Calu3 (cell line): ENCODE data around the gene TSSK1B. TPM values are rescaled to one million over a fixed set of nuclear protein-coding genes. Genes with fewer than 3 reads are reported as not detected.

Experiments
- BruUV-seq: library from RNA; stranded (reverse); fragments of 400-500 nt; replicated peaks from 2 replicates; lab custom pipeline; 2021; lab: Mats Ljungman, UMichigan
- CTCF ChIA-PET: fragments of 300-600 bp; sonication (Branson Sonifier 250); formaldehyde crosslinking; loops from one replicate; lab custom pipeline; 2022; ENCODE audit warnings: antibody characterized with exemption; lab: Charles Lee
- DNase-seq: peaks from one replicate; pipeline ENCODE4 v3.0.0; 2022
- H3K27ac Mint-ChIP-seq: one replicate; pipeline ENCODE4 v1.8.0; 2022; ENCODE audit warnings: mixed read lengths; ENCODE audit not compliant: unreplicated experiment
- H3K27me3 Mint-ChIP-seq: one replicate; pipeline ENCODE4 v1.8.0; 2022; ENCODE audit warnings: mixed read lengths; ENCODE audit not compliant: unreplicated experiment
- H3K36me3 Mint-ChIP-seq: one replicate; pipeline ENCODE4 v1.8.0; 2022; ENCODE audit warnings: mild to moderate bottlenecking, moderate library complexity, mixed read lengths; ENCODE audit not compliant: insufficient read depth, unreplicated experiment
- H3K4me1 Mint-ChIP-seq: one replicate; pipeline ENCODE4 v1.8.0; 2022; ENCODE audit warnings: mild to moderate bottlenecking, low read depth, mixed read lengths; ENCODE audit not compliant: unreplicated experiment
- H3K4me3 Mint-ChIP-seq: one replicate; pipeline ENCODE4 v1.8.0; 2022; ENCODE audit warnings: mild to moderate bottlenecking, low read depth, moderate library complexity, mixed read lengths; ENCODE audit not compliant: unreplicated experiment
- H3K9me3 Mint-ChIP-seq: one replicate; pipeline ENCODE4 v1.8.0; 2022; ENCODE audit warnings: low read depth, mixed read lengths; ENCODE audit not compliant: unreplicated experiment
- intact Hi-C: fragments of 100-400 bp; cut with micrococcal nuclease; formaldehyde crosslinking; loops from one replicate; pipeline ENCODE4 v1.10.0; 2022; ENCODE audit not compliant: unreplicated experiment
- total RNA-seq: library from RNA; stranded (reverse); gene quantifications from 2 replicates; pipeline ENCODE4 v1.2.3, GENCODE V29; 2022
- TF ChIP-seq, protein P1 (sequence below): fragments of 200-600 bp; IDR thresholded peaks from one replicate; pipeline ENCODE4 v1.8.0; 2022; ENCODE audit warnings: antibody characterized with exemption; ENCODE audit not compliant: unreplicated experiment

TSSK1B gene
- total RNA-seq, 1 experiment from 2014 or later: not detected

DNA sequence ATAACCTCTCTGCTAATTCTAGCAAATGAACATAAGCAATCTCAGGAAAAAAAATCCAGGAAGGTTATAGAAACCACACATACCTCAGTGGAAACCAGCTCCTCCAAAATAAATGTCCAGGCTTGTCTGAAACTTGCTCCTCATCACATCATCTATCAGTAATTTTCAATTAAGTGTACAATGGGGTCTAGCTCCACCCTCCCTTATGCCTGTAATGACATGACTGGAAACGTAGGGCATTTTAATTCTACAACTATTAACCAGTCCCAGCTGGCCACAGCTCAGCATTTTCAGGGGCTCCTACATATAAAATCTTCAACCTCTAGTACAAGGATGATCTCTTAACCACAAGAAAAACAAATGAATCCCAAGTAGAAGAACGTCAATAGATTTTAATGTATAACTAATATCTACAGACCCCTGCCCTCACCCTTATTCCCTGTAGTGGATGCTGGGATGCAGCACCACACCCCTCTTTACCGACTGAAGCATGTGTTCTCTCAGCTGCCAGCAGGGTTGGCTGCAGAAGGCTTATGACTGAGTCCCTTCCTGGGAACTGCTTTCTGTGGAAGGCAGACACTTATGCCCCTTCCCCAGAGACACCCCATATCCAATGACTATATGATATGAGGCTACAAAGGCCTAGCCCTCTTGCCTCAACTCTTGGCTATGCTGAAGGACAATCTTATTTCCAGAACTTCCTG is 6.8 kb downstream of the TSSK1B start:
- CTCF ChIA-PET: no interaction called here
- DNase-seq: no peak
- TF ChIP-seq, protein P1, sequence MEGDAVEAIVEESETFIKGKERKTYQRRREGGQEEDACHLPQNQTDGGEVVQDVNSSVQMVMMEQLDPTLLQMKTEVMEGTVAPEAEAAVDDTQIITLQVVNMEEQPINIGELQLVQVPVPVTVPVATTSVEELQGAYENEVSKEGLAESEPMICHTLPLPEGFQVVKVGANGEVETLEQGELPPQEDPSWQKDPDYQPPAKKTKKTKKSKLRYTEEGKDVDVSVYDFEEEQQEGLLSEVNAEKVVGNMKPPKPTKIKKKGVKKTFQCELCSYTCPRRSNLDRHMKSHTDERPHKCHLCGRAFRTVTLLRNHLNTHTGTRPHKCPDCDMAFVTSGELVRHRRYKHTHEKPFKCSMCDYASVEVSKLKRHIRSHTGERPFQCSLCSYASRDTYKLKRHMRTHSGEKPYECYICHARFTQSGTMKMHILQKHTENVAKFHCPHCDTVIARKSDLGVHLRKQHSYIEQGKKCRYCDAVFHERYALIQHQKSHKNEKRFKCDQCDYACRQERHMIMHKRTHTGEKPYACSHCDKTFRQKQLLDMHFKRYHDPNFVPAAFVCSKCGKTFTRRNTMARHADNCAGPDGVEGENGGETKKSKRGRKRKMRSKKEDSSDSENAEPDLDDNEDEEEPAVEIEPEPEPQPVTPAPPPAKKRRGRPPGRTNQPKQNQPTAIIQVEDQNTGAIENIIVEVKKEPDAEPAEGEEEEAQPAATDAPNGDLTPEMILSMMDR: no peak
- H3K4me1 Mint-ChIP-seq: no peaks in the 10 kb centered on the region
- no TSS peak for BruUV-seq
- H3K27me3 Mint-ChIP-seq: no peaks in the 10 kb centered on the region
- no peaks in the 10 kb centered on the region for H3K9me3 Mint-ChIP-seq
- H3K36me3 Mint-ChIP-seq: no peaks in the 10 kb centered on the region
- intact Hi-C loops: no loop called here
- H3K27ac Mint-ChIP-seq: no peak overlapping the region
- no peak overlapping the region for H3K4me3 Mint-ChIP-seq

DNA sequence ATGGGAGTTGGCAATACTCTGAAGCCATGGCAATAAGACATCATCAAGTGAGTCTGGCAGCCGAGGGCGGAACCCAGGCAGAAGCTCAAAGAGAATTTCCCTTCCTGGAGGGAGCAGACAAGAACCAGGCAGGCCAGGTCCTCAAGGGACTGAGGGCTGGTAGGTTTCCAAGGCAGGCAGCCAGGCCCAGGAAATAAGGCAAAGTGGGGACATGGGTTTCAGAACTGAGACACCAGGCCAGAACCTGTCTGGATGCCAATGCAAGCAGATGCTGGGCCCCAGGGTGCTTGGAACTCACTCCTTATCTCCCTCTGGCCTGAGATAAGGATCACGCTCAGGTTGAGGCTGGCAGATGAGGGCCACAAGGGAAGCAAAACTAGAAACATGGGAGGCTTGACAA is 8.9 kb downstream of the TSSK1B start:
- no TSS peak for BruUV-seq
- DNase-seq: no peak
- intact Hi-C loops: no loop called here
- H3K9me3 Mint-ChIP-seq: no peaks in the 10 kb centered on the region
- H3K36me3 Mint-ChIP-seq: no peaks in the 10 kb centered on the region
- H3K4me1 Mint-ChIP-seq: no peaks in the 10 kb centered on the region
- H3K4me3 Mint-ChIP-seq: no peak overlapping the region
- H3K27me3 Mint-ChIP-seq: no peaks in the 10 kb centered on the region
- TF ChIP-seq, protein P1: no peak
- CTCF ChIA-PET: no interaction called here
- H3K27ac Mint-ChIP-seq: no peak overlapping the region

DNA sequence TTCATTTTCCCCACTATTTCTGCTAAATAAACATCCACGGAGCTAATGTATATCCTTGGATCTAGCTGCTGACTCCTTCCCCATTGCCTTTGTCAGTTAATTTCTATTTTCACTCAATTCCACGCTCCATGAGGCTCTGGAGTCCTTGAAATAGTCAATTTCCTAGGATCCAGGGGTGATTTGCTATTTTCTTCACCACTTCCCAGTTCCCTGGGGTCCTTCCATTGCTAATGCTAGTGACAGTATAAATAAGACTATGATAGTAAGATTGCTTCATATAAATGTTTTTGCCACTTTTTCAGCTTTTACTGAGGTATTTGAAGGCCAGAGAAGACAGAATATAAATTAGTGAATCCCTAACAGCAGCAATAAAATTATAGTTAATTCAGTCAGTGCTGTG is 13.1 kb downstream of the TSSK1B start:
- intact Hi-C loops: no loop called here
- Mint-ChIP-seq H3K36me3 (no peaks in the 10 kb centered on the region), H3K27me3 (no peaks in the 10 kb centered on the region), H3K4me1 (no peaks in the 10 kb centered on the region), H3K9me3 (no peaks in the 10 kb centered on the region), H3K4me3 (no peak overlapping the region), H3K27ac (no peak overlapping the region)
- DNase-seq: no peak
- BruUV-seq: no TSS peak
- TF ChIP-seq, protein P1: no peak
- CTCF ChIA-PET: no interaction called here

DNA sequence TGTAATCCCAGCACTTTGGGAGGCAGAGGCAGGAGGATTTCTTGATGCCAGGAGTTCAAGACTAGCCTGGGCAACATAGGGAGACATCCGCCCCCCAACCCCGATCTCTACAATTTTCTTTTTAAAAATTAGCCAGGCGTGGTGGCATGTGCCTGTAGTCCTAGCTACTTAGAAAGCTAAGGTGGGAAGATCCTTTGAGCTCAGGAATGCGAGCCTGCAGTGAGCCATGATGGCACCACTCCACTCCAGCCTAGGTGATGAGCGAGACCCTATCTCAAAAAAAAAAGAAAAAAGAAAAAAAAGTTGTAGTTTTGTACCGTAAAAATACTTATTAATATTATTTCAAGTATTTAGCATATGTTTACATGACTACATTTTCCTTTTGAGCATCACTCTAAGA is 29.3 kb downstream of the TSSK1B start:
- Mint-ChIP-seq H3K9me3 (no peaks in the 10 kb centered on the region), H3K27me3 (peaks cover 22% of the 10 kb centered on the region), H3K27ac (no peak overlapping the region), H3K36me3 (no peaks in the 10 kb centered on the region), H3K4me3 (no peak overlapping the region), H3K4me1 (no peaks in the 10 kb centered on the region)
- TF ChIP-seq, protein P1: no peak
- no TSS peak for BruUV-seq
- no peak for DNase-seq
- CTCF ChIA-PET: no interaction called here
- intact Hi-C loops: no loop called here
